ENCODE measurements around the gene RAET1E.
"Not testable (repeated sequence)": the region's sequence is repeated elsewhere in the genome, so short reads cannot be mapped to it uniquely, and the experiment has no call there.

Gene RAET1E

DNA sequence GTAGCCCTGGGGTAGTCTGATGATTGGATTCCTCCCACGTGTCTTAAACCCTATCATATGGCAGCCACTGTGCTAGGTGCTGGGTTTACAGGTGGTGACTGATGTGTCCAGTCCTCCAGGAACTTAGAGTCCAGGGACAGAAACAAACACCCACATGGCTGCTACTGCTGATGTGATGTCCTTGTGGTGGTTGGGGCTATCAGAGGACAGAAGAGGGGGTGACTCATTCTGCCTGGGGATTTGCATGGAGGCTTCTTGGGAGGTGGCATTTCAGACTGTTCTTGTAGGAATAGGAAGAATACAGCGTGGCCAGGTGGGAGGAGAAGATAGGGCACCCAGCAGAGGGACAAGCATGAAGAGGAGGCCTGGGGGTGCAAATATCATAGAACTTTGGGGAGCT lies 15.2 kb upstream of the RAET1E start:
- DNase-seq (ENCODE audit: extremely low spot score, insufficient read length, low read depth) (no peak), FAIRE-seq (no peak)

DNA sequence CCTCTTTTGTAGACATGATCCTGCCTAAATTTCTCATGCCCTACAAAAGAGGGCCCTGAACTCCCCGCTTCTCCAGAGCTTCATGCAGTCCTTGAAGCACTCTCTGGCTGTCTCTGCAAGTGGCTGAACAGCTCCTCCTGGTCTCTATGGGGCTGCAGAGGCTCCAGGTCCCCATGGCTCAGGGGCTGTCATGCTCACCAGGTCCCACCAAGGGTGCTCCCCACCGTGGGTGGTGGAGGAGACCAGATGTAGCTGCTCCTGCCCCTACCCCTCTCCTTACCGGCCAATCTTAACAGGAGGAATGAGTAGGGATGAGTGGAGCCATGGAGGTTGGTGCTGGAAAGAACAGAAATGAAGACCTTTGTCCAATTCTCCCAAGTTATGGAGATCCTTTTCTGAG lies 14.8 kb upstream of the RAET1E start:
- not testable (repeated sequence) for DNase-seq (ENCODE audit: extremely low spot score, insufficient read length, low read depth); FAIRE-seq

DNA sequence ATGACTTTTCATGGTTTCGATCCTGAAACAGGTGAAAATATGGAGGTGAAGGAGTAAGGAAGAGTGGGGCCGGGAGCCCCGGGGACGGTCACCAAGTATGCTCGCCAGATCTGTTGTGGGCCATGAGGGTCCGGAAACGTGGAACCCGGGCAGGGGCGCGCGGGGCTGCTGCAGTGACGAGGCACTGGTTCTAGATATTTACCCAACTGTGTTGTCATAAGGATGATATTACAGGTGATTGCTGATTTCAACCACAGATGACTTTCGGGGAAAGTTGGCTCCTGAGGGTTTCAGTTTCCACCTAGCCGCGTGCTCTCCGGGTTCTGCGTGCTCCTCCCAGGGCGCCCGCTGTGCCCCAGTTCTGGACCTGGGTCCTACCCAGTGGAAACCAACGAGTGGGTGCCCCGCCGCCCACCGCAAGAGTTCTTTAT lies 12.8 kb upstream of the RAET1E start:
- FAIRE-seq = no peak
- no peak for DNase-seq (ENCODE audit: extremely low spot score, insufficient read length, low read depth)

DNA sequence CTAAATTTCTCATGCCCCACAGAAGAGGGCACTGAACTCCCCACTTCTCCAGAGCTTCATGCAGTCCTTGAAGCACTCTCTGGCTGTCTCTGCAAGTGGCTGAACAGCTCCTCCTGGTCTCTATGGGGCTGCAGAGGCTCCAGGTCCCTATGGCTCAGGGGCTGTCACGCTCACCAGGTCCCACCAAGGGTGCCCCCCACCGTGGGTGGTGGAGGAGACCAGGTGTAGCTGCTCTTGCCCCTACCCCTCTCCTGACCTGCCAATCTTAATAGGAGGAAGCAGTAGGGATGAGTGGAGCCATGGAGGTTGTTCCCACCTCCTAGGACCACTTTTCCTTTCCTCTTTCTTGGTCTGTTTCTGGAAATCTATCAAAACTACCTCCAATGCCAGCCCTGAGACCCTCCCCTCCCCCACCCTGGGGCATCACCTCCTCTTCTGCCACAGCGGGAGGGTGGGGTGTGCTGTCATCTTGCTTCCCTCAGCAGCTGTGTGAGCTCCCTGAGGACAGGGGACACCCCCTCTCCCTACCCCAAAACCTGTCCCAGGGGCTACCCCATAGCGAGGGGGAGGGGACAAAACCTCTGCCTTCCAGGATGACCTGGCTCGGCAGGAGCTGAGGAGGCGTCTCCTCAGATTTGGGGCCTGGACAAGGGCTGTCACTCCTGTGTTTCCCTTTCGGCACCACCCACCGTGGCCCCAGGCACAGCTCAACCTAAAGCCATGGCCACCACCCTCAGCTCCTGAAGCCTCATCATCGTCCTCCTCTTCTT lies 12.0 kb upstream of the RAET1E start:
- no peak for FAIRE-seq
- DNase-seq (ENCODE audit: extremely low spot score, insufficient read length, low read depth) = no peak

GRCh38 chr6:149908480-149908879 lies 10.6 kb upstream of the RAET1E start:
- DNase-seq (ENCODE audit: extremely low spot score, insufficient read length, low read depth); FAIRE-seq: not testable (repeated sequence)

- DNase-seq (ENCODE audit: extremely low spot score, insufficient read length, low read depth) (no peak), FAIRE-seq (no peak)
Observed at GRCh38 chr6:149907317-149907716, 9.4 kb upstream of the RAET1E start.

DNA sequence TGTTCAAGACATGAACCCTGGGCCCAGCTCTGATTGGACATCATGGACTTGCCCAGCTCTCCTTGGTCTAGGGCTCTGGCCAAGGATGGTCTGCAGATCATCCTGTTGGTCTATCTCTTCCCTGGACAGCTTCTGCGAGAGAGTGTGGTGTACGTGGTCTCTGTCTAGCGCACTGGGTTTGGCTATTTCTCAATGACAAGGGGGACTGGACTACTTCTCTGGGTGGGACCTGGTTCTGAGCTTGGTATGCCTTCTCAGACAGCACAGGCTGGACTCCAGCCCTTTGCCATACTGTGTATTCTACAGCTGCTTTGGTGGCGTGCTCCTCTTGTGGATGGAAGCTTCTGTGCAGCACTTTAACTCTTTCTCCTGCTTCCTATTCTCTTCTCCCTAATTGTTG lies 8.5 kb upstream of the RAET1E start:
- no peak for DNase-seq (ENCODE audit: extremely low spot score, insufficient read length, low read depth)
- no peak for FAIRE-seq

DNA sequence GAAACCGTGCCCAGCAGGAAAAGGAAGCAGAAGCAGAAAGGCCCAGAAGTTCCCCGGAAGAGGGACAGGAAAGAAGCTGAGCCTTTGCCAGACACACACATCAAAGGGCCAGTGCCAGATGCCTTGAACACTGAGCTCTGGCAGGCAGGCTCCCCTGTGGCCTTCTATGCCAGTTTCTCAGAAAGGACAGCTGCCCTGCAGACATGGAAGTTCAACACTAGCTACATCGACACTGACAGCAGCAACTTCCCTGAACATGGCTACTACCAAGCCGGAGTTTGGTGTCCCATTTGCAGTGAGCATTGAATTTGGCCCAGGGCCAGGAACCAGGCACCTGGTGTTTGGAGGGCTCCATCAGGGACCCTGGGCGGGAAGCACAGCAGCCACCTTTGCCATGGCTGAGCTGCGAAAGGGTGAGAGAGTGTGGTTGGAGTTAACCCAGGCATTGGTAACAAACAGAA lies 8.0 kb upstream of the RAET1E start:
- no peak for DNase-seq (ENCODE audit: extremely low spot score, insufficient read length, low read depth)
- no peak for FAIRE-seq

DNA sequence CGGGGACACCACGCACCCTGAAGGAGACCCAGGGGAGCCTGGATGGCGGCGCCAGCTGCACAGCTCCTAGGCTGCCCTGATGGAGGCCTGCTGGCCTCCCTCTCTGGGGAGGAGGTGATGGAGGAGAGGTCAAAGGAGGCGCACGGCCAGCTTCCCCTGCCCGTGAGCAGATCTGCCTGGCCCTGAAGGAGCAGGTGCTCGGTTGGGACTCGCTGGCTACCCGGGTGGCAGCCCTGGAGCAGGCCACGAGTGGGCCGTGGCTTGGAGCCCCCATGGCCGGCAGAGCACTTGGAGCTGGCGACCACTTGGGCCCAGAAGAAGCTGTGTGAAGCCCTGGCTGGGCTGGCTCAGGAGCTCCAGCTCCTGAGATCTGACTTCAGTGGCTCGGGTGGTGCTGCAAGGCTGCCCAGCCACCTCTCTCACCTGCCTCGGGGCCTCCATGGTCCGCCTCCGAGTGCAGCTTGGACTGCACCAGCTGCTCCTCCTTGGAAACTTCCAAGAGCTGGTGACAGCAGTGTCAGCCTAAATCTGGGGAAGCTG lies 7.5 kb upstream of the RAET1E start:
- no peak for FAIRE-seq
- DNase-seq (ENCODE audit: extremely low spot score, insufficient read length, low read depth) = no peak

GRCh38 chr6:149904661-149905370 lies 6.9 kb upstream of the RAET1E start:
- DNase-seq (ENCODE audit: extremely low spot score, insufficient read length, low read depth) (no peak), FAIRE-seq (no peak)

DNA sequence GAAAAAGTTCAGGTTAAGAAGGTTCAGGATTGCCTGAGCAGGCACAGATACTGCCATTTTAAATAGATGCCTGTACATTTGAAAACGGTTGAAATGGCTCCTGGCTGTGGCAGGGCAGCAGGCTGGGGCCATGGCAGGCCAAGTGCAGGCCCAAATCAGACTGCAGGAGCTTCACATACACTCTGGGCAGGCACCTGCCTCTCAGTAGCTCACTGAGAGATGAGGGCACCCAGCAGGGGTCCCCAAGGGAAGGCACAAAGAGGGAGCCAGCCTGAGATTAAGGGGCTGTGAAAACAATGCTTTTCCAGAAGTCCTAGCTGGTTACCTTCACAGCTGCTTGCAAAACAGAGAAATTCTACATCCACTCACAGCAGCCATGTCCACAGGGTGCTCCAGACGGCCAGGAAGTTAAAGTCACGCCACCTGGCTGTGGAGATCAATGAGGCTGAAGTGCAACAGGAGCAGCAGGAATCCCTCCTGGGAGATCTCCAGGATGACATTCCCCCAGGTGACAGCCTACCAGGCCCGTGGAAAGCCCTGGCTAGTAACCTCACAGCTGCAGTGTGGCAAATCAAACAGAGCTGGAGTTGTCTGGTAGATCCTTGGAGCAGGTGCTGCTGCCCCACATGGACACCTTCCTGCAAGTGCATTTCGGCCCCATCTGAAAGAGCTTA lies 6.2 kb upstream of the RAET1E start:
- DNase-seq (ENCODE audit: extremely low spot score, insufficient read length, low read depth) (no peak), FAIRE-seq (no peak)

DNA sequence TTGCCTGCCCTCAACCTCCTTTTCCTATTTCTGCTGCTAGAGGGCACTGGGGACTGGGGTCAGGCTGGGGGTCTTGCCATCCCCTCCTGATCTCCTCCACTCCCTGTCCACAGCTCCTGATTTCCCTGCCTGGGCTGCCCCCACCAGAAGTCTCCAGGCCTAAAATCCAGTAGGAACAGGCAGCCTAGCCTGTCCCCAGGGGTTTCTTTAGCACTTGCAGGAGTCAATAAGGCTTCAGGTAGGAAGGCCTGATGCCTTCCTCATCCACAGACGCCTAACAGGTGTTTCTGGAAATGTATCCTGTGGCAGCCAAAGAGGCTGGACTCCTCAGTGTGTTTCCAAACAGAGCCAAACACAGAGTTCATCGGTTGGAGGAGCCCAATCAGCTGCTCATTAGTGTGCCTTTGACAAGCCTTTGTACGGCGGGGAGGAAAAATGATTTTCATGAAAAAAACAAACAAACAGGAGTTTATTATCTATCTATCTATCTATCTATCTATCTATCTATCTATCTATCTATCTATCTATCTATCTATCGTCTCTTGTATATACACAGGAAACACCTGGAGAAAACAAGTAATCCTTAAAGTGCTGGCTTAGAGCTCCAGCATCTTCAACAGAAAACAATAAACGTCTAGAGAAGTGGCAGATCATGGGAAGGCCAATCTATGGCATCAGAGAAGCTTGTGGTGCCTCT lies 3.7 kb upstream of the RAET1E start:
- no peak for FAIRE-seq
- no peak for DNase-seq (ENCODE audit: extremely low spot score, insufficient read length, low read depth)

GRCh38 chr6:149900620-149901443 lies 2.9 kb upstream of the RAET1E start:
- DNase-seq (ENCODE audit: extremely low spot score, insufficient read length, low read depth) (no peak), FAIRE-seq (no peak)

DNA sequence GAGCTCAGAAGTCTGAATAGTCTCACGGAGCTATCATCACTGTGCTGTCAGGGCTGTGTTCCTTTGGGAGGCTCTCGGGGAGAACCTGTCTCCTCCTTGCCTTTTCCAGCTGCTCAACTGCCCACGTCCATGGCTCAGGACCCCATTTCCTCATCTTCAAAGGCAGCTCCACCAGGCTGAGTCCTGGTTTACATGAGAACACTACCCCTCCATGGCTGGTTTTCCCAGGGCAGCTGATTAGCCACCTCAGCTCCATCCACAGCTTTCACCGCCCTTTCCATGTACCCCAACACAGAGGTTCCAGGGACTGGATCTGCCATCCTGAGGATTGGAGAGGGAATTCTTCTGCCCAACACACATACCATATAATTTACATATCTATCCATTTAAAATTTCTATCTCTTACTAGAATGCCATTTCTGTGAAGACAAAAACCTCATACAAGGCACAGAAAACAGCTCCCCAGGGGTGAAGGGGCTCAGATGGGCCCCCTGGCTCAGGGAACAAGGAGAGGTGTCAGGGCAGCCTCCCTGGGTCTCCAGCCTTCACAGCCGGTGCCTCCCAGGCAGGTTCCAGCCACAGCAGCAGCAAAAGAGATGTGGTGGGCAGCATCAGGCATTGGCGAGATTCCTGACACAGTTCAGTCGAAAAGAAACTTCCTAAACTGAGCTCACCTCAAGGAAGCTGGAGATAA lies 2.2 kb upstream of the RAET1E start:
- no peak for DNase-seq (ENCODE audit: extremely low spot score, insufficient read length, low read depth)
- no peak for FAIRE-seq

- FAIRE-seq = no peak
Observed at GRCh38 chr6:149899486-149899885, 1.6 kb upstream of the RAET1E start.

GRCh38 chr6:149898966-149899365 lies 1.1 kb upstream of the RAET1E start:
- FAIRE-seq (no peak), DNase-seq (ENCODE audit: extremely low spot score, insufficient read length, low read depth) (no peak)

More at GRCh38 chr6:149899486-149899885, 1.6 kb upstream of the RAET1E start:
- DNase-seq (ENCODE audit: extremely low spot score, insufficient read length, low read depth) = no peak

DNA sequence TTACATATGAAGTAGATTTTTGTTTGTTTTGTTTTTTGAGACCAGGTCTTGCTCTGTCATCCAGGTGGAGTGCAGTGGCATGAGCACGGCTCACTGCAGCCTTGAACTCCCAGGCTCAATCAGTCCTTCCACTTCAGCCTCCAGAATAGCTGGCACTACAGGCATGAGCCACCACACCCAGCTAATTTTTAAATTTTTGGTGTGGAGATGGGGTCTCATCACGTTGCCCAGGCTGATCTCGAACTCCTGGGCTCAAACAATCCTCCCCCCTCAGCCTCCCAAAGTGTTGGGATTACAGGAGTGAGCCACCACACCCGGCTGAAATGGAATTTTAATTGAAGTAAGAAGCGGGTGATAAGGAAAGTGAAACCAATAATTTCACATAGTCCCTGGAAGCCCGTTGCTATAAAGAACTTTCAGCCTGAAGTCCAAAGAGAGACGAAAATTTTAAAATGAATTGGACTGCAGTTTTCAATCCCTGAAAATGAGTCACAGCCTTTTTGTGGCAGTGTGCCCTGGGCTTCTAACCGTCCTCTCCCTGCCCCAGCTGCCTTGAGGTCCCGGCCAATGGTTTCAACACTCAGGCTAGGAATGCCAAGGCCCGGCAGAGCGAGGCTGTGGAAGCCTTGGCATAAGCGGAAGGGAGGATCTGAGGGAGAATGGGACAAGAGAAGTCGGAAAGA lies 757 bp downstream of the RAET1E start:
- no peak for FAIRE-seq
- DNase-seq (ENCODE audit: extremely low spot score, insufficient read length, low read depth) = no peak

GRCh38 chr6:149896491-149896890 lies 1.4 kb downstream of the RAET1E start:
- no peak for FAIRE-seq
- no peak for DNase-seq (ENCODE audit: extremely low spot score, insufficient read length, low read depth)
